Breast epithelium (tissue), 4 donors: Measurements from ENCODE around the gene TNS3. TPM values are rescaled to one million over a fixed set of nuclear protein-coding genes. Genes with fewer than 3 reads are reported as not detected.

Experiments used
- DNase-seq, 2 donors: peaks; one replicate each; pipeline ENCODE4 v3.0.0-alpha.2; 2019; ENCODE audit warnings: low spot score in 2 of 2
- H3K27ac ChIP-seq, 2 donors: fragments of 200-600 bp; sonication (generic) in 1 of 2; one replicate each; pipeline ENCODE4 v1.5.1; 2016 to 2019; ENCODE audit warnings: mild to moderate bottlenecking in 1 of 2
- H3K27me3 ChIP-seq, 2 donors: fragments of 200-600 bp; sonication (generic) in 1 of 2; one replicate each; pipeline versions ENCODE4 v1.5.1 to v1.6.0; 2017 to 2019; ENCODE audit warnings: control low read depth in 1 of 2, mild to moderate bottlenecking in 1 of 2
- H3K36me3 ChIP-seq: fragments of 200-600 bp; one replicate; pipeline ENCODE4 v1.5.1; 2019
- H3K4me1 ChIP-seq, 2 donors: fragments of 200-600 bp; sonication (generic); one replicate each; pipeline ENCODE4 v1.5.1; 2016 to 2019; ENCODE audit warnings: control low read depth in 1 of 2
- H3K4me3 ChIP-seq, 3 donors: fragments of 200-600 bp; sonication (generic); 1 replicate in 2 of 3; 2 replicates in 1 of 3; pipeline ENCODE4 v1.5.1; 2016 to 2019; ENCODE audit warnings: mild to moderate bottlenecking in 3 of 3, moderate library complexity in 2 of 3
- H3K9me3 ChIP-seq, 2 donors: fragments of 200-600 bp; sonication (generic) in 1 of 2; one replicate each; pipeline ENCODE4 v1.5.1; 2016 to 2019; ENCODE audit warnings: control low read depth in 1 of 2
- POLR2A ChIP-seq: fragments of 450-650 bp; IDR thresholded peaks from one replicate; pipeline ENCODE4 v1.6.1; 2016; ENCODE audit warnings: antibody characterized with exemption, mild to moderate bottlenecking, moderate library complexity
- POLR2AphosphoS5 ChIP-seq, 3 donors: sonication (generic); formaldehyde crosslinking; IDR thresholded peaks; one replicate each; pipeline ENCODE4 v1.6.1; 2017; ENCODE audit warnings: antibody characterized with exemption in 3 of 3
- intact Hi-C: fragments of 100-400 bp; cut with DNase I; formaldehyde crosslinking; loops from one replicate; pipeline ENCODE4 v1.15.1; 2023; ENCODE audit warnings: low total_unique reads
- total RNA-seq, 3 donors: library from RNA; depleted of rRNA; stranded (reverse); fragments of >200 nt; gene quantifications; one replicate each; pipeline ENCODE4 v1.1.0, GENCODE V29; 2016
- TF ChIP-seq, protein P1 (sequence below), 3 donors: fragments of 450-650 bp; IDR thresholded peaks; one replicate each; pipeline ENCODE4 v1.5.1; 2016 to 2017; ENCODE audit warnings: antibody characterized with exemption in 3 of 3, mild to moderate bottlenecking in 3 of 3, moderate library complexity in 3 of 3

The TNS3 gene
- total RNA-seq, 3 donors from 2014 or later = 41.0 to 78.1 (median 56.2) TPM

DNA sequence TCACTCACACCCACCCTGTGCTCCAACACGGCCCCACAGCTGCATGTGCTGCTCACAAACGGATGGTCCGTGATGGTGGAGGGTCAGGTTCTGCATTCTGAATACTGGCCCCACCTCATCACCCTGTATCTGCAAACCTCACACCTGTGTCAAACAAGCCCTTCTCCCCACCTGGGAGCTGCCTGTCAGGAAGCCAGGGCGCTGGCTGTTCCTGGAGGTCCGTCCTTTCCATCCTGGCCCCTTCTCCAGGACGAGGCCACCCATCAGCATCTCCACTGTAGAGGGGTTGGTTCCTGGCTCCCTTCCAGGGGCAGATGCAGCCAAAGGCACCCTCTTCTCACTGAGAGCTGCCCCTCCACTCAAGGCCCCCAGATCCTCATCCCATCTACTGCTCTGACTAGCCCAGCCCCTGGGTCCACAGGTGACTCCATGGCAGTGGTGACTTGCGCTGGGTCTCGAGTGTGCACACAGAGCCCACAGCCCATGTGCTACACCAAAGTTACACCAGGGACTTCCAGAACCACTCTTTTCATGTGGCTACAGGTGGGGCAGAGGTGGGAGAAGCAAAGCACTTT, 229.4 kb downstream of the TNS3 start:
- no peaks in the 10 kb centered on the region for H3K4me1 ChIP-seq
- no peaks in the 10 kb centered on the region for H3K9me3 ChIP-seq
- no peaks in the 10 kb centered on the region for H3K27me3 ChIP-seq
- DNase-seq = peak in 1 of 2 donors; percentile 17
- intact Hi-C loops = no loop called here
- H3K27ac ChIP-seq = no peak overlapping the region
- H3K36me3 ChIP-seq = no peaks in the 10 kb centered on the region
- no peak overlapping the region for H3K4me3 ChIP-seq
- TF ChIP-seq, protein P1, sequence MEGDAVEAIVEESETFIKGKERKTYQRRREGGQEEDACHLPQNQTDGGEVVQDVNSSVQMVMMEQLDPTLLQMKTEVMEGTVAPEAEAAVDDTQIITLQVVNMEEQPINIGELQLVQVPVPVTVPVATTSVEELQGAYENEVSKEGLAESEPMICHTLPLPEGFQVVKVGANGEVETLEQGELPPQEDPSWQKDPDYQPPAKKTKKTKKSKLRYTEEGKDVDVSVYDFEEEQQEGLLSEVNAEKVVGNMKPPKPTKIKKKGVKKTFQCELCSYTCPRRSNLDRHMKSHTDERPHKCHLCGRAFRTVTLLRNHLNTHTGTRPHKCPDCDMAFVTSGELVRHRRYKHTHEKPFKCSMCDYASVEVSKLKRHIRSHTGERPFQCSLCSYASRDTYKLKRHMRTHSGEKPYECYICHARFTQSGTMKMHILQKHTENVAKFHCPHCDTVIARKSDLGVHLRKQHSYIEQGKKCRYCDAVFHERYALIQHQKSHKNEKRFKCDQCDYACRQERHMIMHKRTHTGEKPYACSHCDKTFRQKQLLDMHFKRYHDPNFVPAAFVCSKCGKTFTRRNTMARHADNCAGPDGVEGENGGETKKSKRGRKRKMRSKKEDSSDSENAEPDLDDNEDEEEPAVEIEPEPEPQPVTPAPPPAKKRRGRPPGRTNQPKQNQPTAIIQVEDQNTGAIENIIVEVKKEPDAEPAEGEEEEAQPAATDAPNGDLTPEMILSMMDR (IDR thresholded peaks at IDR 0.05) = no peak

DNA sequence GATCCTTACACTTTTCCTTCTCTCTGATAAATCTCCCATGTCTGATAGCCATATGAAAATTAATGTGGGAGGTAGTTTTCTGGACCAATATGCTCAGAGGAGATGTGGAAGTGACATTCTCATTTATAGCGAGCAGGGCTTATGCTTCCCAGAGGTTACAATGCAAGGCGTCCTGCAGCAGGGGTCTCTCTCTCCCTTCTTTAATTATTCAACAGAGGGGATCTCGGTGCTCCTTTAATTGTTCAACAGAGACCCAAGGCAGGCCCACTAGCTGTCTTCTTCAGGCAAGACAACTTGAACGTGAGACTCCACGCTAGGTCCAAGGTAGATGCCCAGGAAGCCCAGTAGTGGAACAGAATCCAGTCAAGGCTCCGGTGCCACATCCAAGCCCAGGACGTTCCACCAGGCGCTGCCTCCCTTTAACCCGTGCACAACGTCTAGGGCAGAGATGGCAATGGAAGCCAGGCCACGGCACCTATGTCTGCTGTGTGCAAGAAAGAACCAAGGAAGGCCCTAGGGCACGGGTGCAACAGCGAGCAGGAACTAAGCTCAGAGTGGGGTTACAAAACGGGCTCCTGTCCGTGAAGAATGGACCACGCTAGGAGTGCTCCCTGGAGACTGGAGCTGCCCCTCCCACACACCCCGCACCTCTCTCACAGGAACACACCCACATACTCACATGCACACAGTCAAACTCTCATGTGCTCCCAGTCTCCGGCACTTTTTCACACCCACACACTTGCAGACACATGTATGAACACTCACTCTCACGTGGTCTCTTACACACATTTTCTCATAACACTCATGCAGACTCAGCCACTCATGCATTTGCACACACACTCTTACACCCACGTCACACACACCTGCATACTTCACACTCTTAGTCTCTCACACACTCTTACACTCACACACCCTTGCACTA, 230.4 kb downstream of the TNS3 start:
- H3K36me3 ChIP-seq = no peaks in the 10 kb centered on the region
- peak in 1 of 2 donors; percentile 25 for DNase-seq
- TF ChIP-seq POLR2AphosphoS5 (IDR thresholded peaks at IDR 0.05) = no peak
- H3K27me3 ChIP-seq = no peaks in the 10 kb centered on the region
- H3K4me1 ChIP-seq = no peaks in the 10 kb centered on the region
- H3K27ac ChIP-seq = no peak overlapping the region
- H3K4me3 ChIP-seq = no peak overlapping the region
- intact Hi-C loops = no loop called here
- no peaks in the 10 kb centered on the region for H3K9me3 ChIP-seq

DNA sequence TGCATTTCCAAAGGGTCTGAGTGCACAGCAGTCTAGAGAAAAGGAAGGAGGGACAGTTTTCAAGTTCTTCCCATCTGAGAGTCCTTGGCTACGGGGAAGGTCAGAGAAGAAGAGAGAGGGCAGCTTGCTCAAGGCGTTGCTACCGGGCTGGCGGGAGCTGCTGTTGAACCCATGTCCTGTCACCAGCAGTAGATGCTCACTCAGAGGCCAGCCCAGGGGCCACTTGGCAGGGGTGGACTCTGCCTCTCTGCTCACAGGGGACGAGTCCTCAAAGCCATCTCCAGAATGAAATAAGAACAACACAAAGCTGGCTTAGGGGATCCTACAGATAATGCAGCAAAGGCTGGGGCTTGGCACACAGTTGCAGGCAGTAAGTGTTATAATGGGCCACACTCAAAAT, 231.5 kb downstream of the TNS3 start:
- Histone ChIP-seq H3K36me3 (no peaks in the 10 kb centered on the region), H3K27ac (no peak overlapping the region), H3K4me3 (no peak overlapping the region), H3K9me3 (no peaks in the 10 kb centered on the region), H3K4me1 (no peaks in the 10 kb centered on the region), H3K27me3 (no peaks in the 10 kb centered on the region)
- no peak for DNase-seq
- TF ChIP-seq POLR2A (no peak), POLR2AphosphoS5 (IDR thresholded peaks at IDR 0.05) (no peak)
- TF ChIP-seq, protein P1 (IDR thresholded peaks at IDR 0.05) = no peak
- intact Hi-C loops = no loop called here

DNA sequence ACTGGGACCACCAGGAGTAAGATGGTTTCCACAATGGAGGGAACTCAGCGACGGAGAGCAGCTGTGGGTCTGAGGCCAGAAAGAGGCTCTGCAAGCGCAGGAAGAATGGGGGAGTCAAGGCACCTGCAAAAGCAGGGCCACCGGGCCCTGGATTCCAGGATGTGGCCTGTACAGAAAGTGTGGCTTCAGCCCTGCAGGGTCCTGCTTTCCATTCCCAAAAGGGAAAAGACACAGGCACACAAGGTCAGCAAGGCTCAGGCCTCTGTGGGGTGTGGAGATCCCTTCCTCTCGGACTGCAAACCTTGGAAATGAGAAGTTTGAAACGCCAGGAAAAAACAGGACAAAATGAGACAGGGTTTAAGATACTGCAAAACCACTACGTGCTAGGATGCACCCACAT, 232.5 kb downstream of the TNS3 start:
- intact Hi-C loops = loop anchor here (10.0 kb wide), 1 partner anchor 185 kb away; no protein-coding TSS in a partner anchor
- TF ChIP-seq, protein P1 (IDR thresholded peaks at IDR 0.05) = no peak
- no peak for TF ChIP-seq POLR2AphosphoS5 (IDR thresholded peaks at IDR 0.05)
- TF ChIP-seq POLR2A = no peak
- Histone ChIP-seq H3K4me3 (no peak overlapping the region), H3K36me3 (no peaks in the 10 kb centered on the region), H3K27ac (no peak overlapping the region), H3K4me1 (no peaks in the 10 kb centered on the region), H3K27me3 (no peaks in the 10 kb centered on the region), H3K9me3 (no peaks in the 10 kb centered on the region)
- DNase-seq = peak in 1 of 2 donors; percentile 37

DNA sequence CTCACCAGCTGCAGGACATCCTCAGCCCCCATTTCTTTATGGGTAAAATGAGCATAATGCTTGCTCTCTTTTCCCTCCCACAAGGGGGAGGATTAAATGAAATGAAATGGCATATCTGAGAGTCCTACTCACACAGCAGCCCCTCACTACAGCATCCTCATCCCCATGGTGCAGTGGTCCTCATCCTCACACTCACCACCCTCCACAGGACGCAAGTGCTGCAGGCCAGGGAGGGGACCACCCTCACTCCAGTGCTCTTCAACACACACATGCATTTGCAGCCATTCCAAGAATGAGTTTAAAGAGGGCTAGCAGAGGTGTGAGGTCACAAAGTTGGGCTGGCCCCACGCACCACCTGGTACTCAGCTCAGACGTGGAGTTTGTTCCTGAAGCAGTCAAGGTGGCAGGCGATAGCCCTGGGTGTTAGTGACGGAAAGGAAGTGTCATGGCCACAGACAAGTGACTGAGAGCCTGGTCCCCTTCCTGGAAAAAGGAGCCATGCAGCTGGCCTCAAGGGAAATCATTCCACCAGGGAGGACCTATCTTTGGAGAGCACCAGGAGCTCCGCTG, 234.0 kb downstream of the TNS3 start:
- H3K27me3 ChIP-seq = no peaks in the 10 kb centered on the region
- DNase-seq = peak in 1 of 2 donors; percentile 38
- H3K4me3 ChIP-seq = no peak overlapping the region
- H3K9me3 ChIP-seq = no peaks in the 10 kb centered on the region
- intact Hi-C loops = loop anchor here (10.0 kb wide), 1 partner anchor 187 kb away; no protein-coding TSS in a partner anchor
- TF ChIP-seq POLR2AphosphoS5 (IDR thresholded peaks at IDR 0.05) (no peak), POLR2A (no peak)
- TF ChIP-seq, protein P1 (IDR thresholded peaks at IDR 0.05) = no peak
- H3K36me3 ChIP-seq = no peaks in the 10 kb centered on the region
- H3K27ac ChIP-seq = no peak overlapping the region
- H3K4me1 ChIP-seq = no peaks in the 10 kb centered on the region
